Stomach (tissue), 9 donors: Measurements from ENCODE around the gene CEP350. TPM values are rescaled to one million over a fixed set of nuclear protein-coding genes. Genes with fewer than 3 reads are reported as not detected.

Source experiments
- DNase-seq, 2 donors: peaks; one replicate each; pipeline versions ENCODE4 v3.0.0 to v3.0.0-alpha.2; 2013 to 2019
- H3K27ac ChIP-seq, 5 donors: fragments of 200-600 bp in 4 of 5; sonication (generic) in 4 of 5; one replicate each; pipeline ENCODE4 v1.5.1; 2013 to 2019; ENCODE audit warnings: mild to moderate bottlenecking in 1 of 5, moderate library complexity in 1 of 5
- H3K27me3 ChIP-seq, 3 donors: fragments of 200-600 bp; sonication (generic); one replicate each; pipeline ENCODE4 v1.5.1; 2017 to 2019; ENCODE audit warnings: mixed run types in 1 of 3
- H3K36me3 ChIP-seq, 4 donors: fragments of 200-600 bp; sonication (generic); 1 replicate in 3 of 4; 2 replicates in 1 of 4; pipeline ENCODE4 v1.5.1; 2016 to 2019
- H3K4me1 ChIP-seq, 4 donors: fragments of 200-600 bp; sonication (generic); one replicate each; pipeline ENCODE4 v1.5.1; 2016 to 2019
- H3K4me3 ChIP-seq, 4 donors: fragments of 200-600 bp; sonication (generic) in 3 of 4; one replicate each; pipeline ENCODE4 v1.5.1; 2016 to 2019; ENCODE audit warnings: mild to moderate bottlenecking in 1 of 4
- H3K9me3 ChIP-seq, 4 donors: fragments of 200-600 bp; sonication (generic); one replicate each; pipeline ENCODE4 v1.5.1; 2016 to 2019
- CTCF ChIP-seq, 7 experiments: fragments of 450-650 bp in 4 of 7; fragments of 200-600 bp in 3 of 7; sonication (generic) in 3 of 7; IDR thresholded peaks; one replicate each; pipeline ENCODE4 v1.5.1; 2016 to 2019; ENCODE audit warnings: antibody characterized with exemption in 7 of 7, control low read depth in 2 of 7, mild to moderate bottlenecking in 1 of 7
- EP300 ChIP-seq: sonication (generic); formaldehyde crosslinking; IDR thresholded peaks from one replicate; pipeline ENCODE4 v1.6.1; 2017; ENCODE audit warnings: antibody characterized with exemption
- POLR2A ChIP-seq, 4 donors: fragments of 450-650 bp; IDR thresholded peaks; one replicate each; pipeline ENCODE4 v1.6.1; 2016; ENCODE audit warnings: antibody characterized with exemption in 4 of 4, control low read depth in 2 of 4, mild to moderate bottlenecking in 1 of 4, moderate library complexity in 1 of 4
- POLR2AphosphoS5 ChIP-seq, 3 donors: sonication (generic); formaldehyde crosslinking; IDR thresholded peaks; one replicate each; pipeline ENCODE4 v1.6.1; 2016; ENCODE audit warnings: antibody characterized with exemption in 3 of 3
- WGBS, 5 donors: extraction: QIAGEN DNeasy Blood & Tissue Kit in 3 of 5; methylation state at CpG; one replicate each; pipeline versions ENCODE4 v1.1.5 to v1.1.7; 2013 to 2018; 5-methylcytosine and 5-hydroxymethylcytosine counted together
- intact Hi-C: fragments of 100-400 bp; cut with DNase I; formaldehyde crosslinking; loops from one replicate; pipeline ENCODE4 v1.15.1; 2023; ENCODE audit warnings: low total_unique reads
- polyA plus RNA-seq, 3 donors: library from polyadenylated mRNA; stranded (reverse); fragments of 200-250 nt; gene quantifications; one replicate each; pipeline ENCODE4 v1.2.3, GENCODE V29; 2013
- total RNA-seq, 5 donors: library from RNA; depleted of rRNA; stranded (reverse); fragments of >200 nt; gene quantifications; one replicate each; pipeline versions ENCODE4 v1.1.0 to v1.2.3, GENCODE V29; 2014 to 2016
- donor health status: healthy with polysubstance abuse.
- donor health status: Bipolar disorder and iron deficiency.
- donor health status: healthy.

The CEP350 gene
- total and polyA plus RNA-seq, 8 donors, result 2.4 to 150 (median 67.8) TPM

- TF ChIP-seq EP300 (no peak), CTCF (IDR thresholded peaks at IDR 0.05) (no peak), POLR2AphosphoS5 (IDR thresholded peaks at IDR 0.05) (no peak)
- no peaks in the 10 kb centered on the region for H3K4me1 ChIP-seq
- H3K36me3 ChIP-seq, result peaks cover 34 to 100% (median 98%) of the 10 kb centered on the region in 4 donors
- H3K9me3 ChIP-seq, result no peaks in the 10 kb centered on the region
- no peaks in the 10 kb centered on the region for H3K27me3 ChIP-seq
- H3K27ac ChIP-seq, result no peak overlapping the region
- intact Hi-C loops, result no loop called here
- 64 to 82% (median 80%) methylated on average over 3 of the region's 3 CpGs for WGBS, 5 donors
- DNase-seq, result no peak
- no peak overlapping the region for H3K4me3 ChIP-seq
Measured at GRCh38 chr1:180066150-180066549, 111.5 kb downstream of the CEP350 start.

- intact Hi-C loops, result no loop called here
- Histone ChIP-seq H3K36me3 (peaks cover 26 to 97% (median 88%) of the 10 kb centered on the region in 4 donors), H3K9me3 (no peaks in the 10 kb centered on the region), H3K27me3 (no peaks in the 10 kb centered on the region), H3K4me1 (peaks cover 0 to 5% (median 0%) of the 10 kb centered on the region in 4 donors), H3K27ac (no peak overlapping the region), H3K4me3 (no peak overlapping the region)
- TF ChIP-seq POLR2AphosphoS5 (IDR thresholded peaks at IDR 0.05), result no peak
- TF ChIP-seq CTCF (IDR thresholded peaks at IDR 0.05), result no peak
- no peak for TF ChIP-seq EP300
- no peak for TF ChIP-seq POLR2A (IDR thresholded peaks at IDR 0.05)
- 94 to 96% (median 95%) methylated on average over 6 of the region's 6 CpGs for WGBS, 5 donors
- no peak for DNase-seq
Measured at GRCh38 chr1:180070286-180070685, 115.7 kb downstream of the CEP350 start.

- Histone ChIP-seq H3K4me1 (peaks cover 0 to 5% (median 0%) of the 10 kb centered on the region in 4 donors), H3K9me3 (no peaks in the 10 kb centered on the region), H3K4me3 (no peak overlapping the region), H3K27ac (no peak overlapping the region), H3K27me3 (no peaks in the 10 kb centered on the region), H3K36me3 (peaks cover 32 to 97% (median 88%) of the 10 kb centered on the region in 4 donors)
- 83 to 90% (median 90%) methylated on average over 5 of the region's 5 CpGs for WGBS, 5 donors
- TF ChIP-seq POLR2AphosphoS5 (IDR thresholded peaks at IDR 0.05) (no peak), POLR2A (IDR thresholded peaks at IDR 0.05) (no peak), CTCF (IDR thresholded peaks at IDR 0.05) (no peak), EP300 (no peak)
- DNase-seq, result no peak
- intact Hi-C loops, result no loop called here
Measured at GRCh38 chr1:180071759-180072158, 117.1 kb downstream of the CEP350 start.

GRCh38 chr1:180080439-180080838 lies 125.8 kb downstream of the CEP350 start:
- Histone ChIP-seq H3K36me3 (peaks cover 58 to 90% (median 88%) of the 10 kb centered on the region in 4 donors), H3K4me1 (no peaks in the 10 kb centered on the region), H3K4me3 (no peak overlapping the region), H3K27ac (no peak overlapping the region), H3K27me3 (no peaks in the 10 kb centered on the region), H3K9me3 (no peaks in the 10 kb centered on the region)
- intact Hi-C loops, result no loop called here
- no peak for TF ChIP-seq CTCF (IDR thresholded peaks at IDR 0.05)
- no peak for TF ChIP-seq EP300
- TF ChIP-seq POLR2AphosphoS5 (IDR thresholded peaks at IDR 0.05), result no peak
- TF ChIP-seq POLR2A (IDR thresholded peaks at IDR 0.05), result no peak
- 93 to 100% (median 96%) methylated on average over 1 of the region's 1 CpG for WGBS, 5 donors
- DNase-seq, result no peak
